Stimulated activated CD4-positive, alpha-beta T cell treated with anti-CD3 and anti-CD28 coated beads, Interleukin-1b, Interleukin-23, amount 100 ng/mL, for 1 hour (primary cell): ENCODE results near the gene CADPS2.

Source experiments
- DNase-seq, 2 donors: peaks; one replicate each; pipeline ENCODE4 v3.0.0-alpha.2; 2020; ENCODE audit warnings: low read depth in 2 of 2

The CADPS2 gene

DNA sequence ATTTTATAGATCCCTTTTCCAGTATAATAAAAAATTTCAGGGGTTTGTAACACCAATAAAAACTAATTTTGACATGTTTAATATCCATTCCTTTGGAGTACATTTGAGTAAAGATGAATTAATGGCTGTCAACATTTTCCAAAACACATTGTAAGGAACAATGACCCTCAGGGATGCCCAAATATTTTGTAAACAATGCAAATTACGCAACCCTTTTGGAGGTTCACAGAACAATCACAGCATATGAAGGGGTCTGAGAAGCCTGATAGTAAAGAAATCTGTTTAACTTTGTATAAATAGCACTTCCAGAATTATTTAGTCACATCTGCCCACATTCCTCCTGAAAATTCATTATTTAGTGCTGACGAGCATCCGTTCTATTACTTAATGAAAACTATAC, 428.9 kb downstream of the CADPS2 start:
- no peak for DNase-seq

DNA sequence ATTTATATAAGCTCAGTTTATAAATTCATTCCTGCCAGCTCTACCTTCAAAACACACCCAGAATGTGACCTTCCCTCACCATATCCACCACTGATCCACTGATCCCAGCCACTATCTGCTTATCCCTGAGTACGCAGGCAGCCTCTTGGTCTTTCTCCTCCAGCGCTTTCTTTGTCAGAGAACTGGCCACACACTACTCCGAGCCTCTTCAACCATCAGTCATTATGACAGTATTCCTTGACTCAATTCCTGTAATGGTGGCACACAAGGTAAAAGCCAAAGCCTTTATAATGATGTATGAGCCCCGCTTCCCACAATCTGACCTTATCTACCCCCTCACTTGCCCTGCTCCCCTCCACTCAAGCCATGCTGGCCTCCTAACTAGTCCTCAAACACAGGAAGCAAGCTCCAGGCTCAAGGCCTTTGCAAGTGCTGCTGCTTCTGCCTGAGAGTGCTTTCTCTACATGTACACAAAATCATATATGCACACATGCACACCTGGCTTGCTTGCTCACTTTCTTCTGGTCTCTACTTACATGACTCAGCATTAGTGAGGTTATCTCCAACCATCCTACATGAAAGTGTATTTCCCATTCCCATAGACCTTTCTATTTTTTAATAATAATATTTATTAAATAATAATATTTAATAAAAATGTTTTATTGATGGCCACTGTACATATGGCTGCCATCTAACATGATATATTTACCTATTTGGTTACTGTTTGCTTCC, 431.3 kb downstream of the CADPS2 start:
- DNase-seq, result no peak

DNA sequence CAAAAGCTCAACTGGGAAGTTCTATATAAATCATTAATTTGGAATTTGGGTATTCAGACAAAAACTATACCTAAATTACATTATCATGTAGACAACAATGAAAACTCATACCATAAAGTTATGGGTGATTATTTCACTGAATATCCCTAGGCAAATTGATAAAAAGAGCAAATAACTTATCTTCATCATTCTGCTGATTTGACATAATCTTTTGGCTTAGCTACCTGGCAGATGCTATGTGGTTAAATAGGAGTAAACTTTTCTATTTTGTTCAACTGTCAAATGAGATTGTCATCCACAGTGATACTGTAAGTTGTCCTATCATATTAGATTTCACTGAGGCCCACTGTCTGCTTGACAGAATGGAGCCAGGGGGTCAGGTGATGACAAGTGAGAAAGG, 432.8 kb downstream of the CADPS2 start:
- DNase-seq, result no peak

DNA sequence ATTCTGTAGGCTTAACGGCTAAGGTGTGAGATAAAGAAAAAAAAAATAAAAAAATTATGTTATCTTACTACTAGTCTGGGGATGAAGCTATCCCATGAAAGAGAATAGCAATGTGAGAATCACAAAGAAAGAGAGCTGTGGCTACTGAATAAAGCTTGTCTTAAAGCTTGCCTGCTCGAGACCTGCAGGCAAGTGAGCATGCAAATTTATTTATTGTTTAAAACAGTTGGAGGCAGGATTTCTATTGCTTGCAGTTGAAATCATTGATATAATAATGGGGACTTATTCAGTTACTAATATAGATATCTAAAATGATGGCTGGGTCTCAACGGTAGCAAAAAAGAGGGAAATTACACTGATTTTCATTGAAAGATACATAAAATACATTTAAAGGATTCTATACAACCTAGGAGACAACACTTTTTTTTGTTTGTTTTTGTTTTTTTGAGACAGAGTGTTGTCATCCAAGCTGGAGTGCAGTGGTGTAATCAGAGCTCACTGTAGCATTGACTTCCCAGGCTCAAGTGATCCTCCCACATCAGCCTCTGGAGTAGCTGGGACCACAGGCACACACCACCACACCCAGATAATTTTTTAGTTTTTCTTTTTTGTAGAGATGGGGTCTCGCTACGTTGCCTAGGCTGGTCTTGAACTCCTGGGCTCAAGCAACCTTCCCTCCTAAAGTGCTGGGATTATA, 437.2 kb downstream of the CADPS2 start:
- DNase-seq, result no peak

DNA sequence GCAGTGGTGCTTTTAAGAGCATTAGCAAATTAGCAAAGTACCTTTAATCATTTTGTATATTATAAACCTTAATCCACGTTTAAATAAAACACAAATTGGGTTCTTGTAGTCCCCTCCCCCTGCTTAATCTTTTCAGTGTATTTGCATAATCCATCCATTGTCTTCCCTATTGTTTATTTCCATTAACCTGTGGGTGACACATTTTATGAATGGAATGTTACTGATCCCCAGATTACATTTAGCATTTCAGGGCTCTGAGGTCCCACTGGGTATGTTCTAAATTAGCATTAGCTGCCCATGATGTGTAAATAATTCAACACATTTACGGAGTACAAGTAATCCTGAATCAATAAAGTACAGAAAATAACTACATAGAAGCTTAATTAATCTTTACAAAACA, 443.3 kb downstream of the CADPS2 start:
- DNase-seq, result no peak

DNA sequence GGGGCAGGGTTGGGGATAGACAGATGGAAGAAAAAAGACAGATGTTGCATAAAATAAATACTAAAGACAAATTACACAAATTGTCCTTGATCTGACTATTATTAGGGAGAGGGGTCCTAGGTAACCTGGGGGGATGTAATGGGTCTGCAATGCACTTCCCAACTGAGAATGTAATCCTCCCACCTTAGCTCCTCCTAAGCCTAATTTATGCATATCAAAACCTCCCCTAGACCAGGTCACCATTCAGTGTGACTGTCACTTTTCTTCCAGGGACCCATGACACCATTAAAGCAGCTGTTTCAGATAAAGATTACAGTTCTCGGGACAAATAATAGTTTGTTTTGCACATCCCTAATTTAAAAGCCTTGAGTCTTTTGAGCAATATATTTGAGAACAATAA, 447.8 kb downstream of the CADPS2 start:
- DNase-seq, result no peak

DNA sequence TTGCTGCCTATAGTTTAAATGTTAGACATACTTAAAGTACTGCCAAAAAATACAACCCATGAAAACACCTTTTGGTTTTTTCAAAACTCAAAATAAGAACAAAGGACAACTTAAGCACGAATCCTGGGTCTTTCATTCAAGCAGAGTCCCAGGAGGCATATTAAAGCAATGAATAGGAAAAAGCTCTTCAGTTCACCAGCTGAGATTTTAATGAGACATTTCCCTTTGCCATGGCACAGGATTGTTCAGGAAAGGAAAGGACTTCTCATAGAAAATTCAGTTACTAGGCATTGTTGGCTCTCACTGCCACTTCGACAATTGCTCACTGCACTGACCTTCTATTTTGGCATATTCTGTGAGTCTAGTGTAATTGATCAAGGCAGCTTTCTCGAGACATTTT, 448.3 kb downstream of the CADPS2 start:
- DNase-seq, result no peak

DNA sequence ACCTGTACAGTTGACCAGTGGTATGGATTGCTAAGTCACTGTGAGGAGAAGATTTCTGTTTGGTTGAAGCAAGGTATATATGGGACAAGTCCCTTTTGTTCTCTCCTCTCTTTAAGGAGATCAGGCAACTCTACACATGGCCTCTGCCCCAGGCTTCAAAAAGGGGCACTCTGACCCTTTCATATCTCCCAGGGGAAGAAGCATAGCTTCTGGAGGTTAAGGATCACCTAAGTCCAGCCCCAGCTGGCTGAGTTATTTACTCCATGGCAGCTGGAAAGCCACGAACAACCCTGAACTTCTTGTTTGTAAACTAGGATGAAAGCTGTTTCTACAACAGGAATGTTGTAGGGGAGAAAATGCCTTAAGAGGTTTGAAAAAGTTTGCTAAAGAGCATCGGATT, 452.5 kb downstream of the CADPS2 start:
- DNase-seq, result no peak

DNA sequence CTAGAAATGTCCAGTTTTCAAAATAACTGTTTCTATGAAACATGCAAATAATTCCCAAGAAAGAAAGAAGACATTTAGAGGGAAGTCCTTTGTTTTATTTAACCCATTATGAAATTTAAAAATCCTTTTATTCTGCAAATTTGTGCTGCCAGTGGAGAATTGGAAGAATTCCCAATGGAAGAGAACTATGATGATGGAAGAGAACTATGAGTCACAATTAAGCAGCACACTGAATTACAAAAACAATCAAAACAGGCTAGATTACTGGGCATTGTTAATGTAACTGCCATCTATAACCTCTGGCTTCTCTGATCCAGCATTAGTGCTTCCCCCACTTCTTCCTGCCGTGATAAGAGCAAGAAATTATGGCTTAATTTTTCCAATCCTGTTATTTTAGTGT, 455.6 kb downstream of the CADPS2 start:
- DNase-seq, result no peak

DNA sequence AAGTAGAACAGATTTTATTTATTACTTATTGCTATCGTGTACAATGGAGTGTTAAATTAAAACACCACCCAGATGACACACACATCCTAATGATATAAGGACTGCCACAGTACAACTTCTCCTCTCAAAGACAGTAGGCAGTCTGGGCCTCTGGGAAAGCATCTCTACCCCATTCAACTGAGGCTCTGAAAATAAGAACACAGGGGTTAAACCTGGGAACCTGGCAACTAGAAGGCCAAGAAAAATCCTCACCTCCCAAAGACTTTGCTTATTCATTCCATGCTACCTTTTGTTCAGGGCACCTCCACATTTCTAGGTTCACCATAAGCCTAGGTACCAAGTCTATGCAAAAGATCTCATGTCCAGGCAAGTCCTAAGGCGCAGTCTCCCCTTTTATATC, 456.3 kb downstream of the CADPS2 start:
- no peak for DNase-seq

DNA sequence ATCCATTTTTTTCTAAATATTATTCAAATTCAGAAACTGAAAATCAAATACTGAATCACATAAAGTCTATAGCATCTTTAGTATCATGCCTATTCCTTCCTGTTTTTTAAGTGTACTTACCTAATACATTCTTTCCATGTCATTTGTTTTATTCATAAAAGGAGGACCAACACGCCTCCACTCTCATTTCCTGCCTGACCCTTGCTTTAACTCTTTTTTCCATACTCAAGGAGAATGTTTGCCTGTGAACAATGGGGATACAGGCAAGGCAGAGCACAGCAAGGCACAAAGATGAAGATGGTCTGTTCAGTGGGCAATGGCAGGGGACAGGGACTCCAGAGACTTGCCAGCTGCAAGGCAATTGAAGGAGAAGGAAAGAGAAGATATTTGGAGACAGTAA, 460.5 kb downstream of the CADPS2 start:
- no peak for DNase-seq

DNA sequence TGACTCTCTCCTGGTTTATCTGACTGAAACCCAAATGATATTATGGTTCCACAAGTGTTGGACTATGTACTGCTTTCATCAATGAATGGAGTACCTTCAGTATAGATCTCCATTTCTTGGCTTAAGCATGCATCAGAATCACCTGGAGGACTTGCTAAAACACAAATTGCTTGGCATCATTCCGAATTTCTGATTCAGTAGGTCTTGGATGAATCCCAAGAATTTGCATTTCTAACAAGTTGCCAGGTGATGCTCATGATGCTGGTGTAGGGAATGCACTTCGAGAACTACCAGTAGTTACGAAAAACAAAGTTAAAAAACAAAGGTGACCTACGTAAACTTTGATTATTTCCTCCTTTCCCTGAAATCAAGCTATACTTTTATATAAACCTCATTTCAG, 462.7 kb downstream of the CADPS2 start:
- no peak for DNase-seq

DNA sequence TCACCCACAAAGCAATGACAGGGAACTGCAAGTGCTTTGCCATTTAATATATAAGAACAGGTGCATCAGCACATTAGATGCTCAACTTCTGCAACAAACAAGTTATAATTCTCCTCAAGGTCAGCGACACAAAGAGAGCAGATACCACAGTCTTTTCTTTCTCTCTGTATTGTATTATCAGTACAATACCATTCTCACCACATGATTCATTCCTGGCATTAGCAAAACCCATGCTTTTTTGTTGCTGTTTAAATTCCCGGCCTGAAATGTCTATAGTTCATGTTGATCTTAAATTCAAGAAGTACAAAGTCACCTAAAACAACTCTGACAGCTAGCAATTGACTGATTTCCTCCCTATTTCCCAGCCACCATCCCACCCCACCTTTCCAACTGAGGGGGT, 469.9 kb downstream of the CADPS2 start:
- no peak for DNase-seq

DNA sequence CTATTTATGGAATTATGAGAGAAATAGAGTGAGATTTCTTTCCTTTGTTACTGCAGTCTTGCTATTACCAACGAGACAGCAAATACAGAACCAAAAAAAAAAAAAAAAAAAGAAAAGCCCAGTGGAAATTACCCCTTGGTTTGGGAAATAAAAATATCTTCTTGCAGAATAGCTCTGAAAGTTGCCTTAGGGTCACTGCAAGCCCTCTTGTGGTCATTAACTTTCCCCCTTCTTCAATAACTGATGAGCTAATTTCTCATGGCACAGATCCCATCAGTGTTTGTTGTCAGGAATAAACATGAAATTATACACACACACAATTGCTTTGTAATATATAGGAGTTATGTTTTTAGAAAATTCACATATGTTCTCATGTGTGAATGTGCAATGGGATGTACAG, 470.8 kb downstream of the CADPS2 start:
- DNase-seq, result no peak

DNA sequence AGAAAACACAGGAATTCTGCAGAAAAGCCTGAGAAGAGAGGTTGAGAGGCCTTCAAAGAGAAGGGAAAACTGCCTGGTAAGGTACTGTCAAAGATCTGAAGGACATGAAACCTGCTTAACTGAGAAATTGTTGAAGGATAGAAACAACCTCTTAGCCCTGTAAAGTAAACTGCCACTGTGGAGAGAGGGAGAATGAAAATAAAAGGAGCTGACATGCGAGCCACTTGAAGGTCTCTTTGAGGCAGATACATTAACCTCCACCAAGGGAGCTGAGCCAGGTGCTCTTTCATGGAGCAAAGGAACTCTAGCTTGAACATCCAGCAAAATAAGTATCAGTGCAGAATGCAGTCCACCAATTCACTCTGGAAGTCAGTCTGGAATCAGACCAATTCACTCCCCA, 472.9 kb downstream of the CADPS2 start:
- DNase-seq, result no peak

DNA sequence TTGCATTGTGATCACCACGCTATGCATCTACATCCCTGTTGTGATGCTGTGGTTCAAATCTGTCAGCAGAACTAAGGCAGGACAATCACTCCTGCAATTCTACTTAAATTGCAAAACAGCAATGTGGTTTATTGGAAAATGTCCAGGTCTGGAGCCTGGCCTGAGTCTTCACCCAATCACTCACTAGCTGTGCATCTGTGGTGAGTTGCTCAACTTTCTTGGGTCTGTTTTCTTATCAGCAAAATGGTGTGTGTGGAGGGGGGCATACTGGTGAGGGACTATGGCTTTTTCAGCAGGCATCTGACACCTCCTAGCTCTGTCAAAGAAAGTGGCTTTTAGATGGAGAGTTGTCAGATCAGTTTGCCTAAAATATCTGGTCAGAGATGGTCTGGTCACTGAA, 473.4 kb downstream of the CADPS2 start:
- DNase-seq, result no peak

DNA sequence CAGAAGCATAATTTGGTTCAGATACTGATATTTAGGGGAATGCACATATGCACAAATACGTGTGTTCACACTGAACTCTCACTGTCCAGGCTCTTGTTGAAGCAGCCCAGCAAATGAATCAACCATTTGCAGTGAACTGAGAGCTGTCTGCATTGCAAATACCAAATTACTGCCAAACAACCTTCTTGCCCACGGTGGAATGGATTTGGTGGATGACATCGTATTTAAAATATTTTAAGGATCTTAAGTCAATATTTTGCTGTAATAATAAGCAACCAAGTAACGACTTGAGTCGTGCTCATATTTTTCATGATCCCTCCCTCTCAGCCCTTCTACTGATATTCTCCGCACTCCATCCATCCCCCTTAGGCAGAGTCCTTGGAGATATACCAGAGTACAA, 473.8 kb downstream of the CADPS2 start:
- DNase-seq, result no peak

DNA sequence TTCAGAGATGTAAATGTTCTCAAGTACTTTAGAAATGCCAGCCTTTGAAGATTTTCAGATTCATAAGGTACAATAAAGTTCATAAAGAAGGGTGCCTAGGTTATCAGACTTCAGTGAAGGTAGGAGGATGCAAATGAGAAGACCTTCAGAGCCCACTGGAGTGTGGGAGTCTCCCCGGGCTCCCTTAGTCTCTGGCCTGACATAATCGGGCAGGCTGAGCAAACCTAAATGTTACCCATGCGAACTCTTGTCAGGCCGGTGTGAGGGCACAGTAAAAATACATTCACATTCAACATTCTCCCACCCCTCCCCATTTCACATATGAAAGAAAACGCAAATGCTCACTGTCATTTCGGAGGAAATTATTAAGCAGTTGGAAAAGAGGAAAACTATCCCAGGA, 479.1 kb downstream of the CADPS2 start:
- DNase-seq, result no peak

DNA sequence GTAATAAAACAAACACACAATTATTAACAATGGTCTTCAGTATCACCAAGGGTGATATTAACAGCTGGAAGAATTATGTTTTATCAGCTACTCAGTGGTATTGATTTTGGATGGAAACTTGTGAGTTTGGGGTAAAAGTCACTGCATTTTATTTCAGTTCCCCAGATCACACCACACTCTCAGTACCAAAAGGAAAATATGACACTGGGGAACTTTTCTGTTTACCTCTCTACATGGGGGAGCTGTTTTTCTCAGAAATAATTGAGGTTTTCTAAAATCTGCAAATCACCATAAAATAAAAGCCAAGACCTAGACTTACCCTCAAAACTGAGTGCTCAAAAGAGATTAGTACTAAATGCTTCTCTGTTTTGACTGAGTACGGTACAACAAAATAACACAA, 483.1 kb downstream of the CADPS2 start:
- no peak for DNase-seq

DNA sequence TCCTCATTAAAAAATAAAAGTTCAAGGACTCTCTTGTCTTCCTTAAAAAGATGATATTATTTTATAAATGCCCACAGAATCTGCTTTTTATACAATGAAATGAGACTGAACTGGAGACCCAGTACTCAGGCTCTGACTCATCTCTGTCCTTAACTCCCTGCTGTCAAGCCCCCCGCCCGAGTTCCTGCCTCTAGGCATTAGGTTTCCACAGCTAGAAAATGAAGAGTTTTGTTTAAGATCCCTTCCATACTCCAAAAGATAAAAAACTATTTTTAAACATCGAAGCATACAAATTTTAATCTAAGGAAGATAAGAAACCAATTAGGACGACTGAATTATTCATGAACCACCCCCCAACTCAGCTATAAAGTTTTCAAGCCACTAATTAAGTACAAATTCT, 484.0 kb downstream of the CADPS2 start:
- DNase-seq, result no peak

DNA sequence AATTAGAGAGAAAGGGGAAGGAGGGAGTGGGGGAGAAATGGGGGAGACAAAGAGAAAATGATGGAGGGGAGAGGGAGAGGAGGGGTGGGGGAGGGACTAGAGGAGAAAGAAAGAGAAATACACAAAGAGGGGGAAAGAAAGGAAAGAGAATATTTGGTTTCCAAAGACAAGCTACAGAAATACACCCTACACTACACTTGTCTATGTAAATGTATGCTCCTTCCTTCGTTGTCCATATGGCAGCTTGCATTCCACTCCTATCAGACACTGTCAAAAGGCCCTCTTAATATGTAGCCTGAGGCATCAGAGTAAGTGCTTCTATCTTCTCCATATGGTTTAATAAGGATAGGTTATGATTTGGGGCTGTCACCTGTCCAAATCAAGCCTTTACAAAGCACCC, 488.9 kb downstream of the CADPS2 start:
- no peak for DNase-seq

DNA sequence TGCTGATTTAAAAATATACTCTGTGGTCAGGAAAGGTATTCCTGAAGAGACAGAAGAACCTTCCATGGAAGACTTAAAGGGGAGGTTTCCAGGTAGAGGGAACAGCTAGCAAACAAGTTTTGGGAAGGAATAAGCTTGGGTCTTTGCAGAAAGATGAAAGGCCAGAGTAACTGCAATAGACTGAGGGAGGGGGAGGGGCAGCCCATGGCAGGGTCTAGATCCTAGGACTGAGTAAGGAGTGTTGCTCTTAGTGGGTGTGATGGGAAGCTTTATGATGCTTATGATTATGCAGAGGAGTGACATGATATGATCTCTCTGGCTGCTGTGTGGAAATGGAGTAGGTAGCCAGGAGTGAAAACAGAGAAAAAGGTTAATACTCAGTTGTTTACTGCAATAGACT, 491.7 kb downstream of the CADPS2 start:
- no peak for DNase-seq

DNA sequence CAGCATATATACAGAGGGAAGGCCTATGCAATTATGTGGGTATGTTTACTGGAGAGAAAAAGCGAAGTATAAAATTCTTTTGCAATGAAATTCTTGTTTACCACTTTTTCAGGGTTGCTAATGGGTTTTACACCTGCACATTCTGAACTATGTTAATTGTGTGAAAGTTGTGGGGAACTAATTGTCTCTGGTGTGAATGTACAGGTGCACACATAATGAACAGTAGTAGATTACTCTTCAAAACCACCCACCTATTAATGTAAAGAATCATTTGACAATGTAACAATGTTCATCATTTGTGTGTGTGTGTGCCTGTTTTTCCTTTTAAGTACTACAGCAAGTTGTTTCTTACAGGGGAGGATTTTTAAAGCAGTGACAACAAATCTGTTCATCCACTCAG, 501.7 kb downstream of the CADPS2 start:
- DNase-seq, result no peak

DNA sequence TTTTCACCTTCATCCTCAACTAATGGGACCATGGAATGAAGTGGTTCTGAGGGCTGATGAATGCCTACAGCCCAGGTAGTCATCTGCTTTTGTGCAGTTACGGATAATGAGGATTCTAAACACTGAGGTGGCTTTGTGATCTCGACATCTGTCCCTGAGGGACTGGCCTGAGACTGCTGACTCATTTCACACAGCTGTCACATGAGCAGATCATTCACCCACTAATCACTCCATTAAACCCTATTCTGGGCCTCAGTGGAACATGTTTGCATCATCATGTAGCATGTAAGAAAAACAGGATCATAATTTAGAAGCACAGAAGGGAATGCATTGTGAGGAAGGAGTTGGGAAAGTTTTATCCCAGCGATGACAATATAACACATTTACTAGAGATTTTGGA, 502.3 kb downstream of the CADPS2 start:
- no peak for DNase-seq
